Measurements from ENCODE around the gene TUBA4A. TPM values are rescaled to one million over a fixed set of nuclear protein-coding genes. Genes with fewer than 3 reads are reported as not detected.

TUBA4A gene
- polyA plus RNA-seq, 4 donors, result 31.7 to 39.1 (median 33.6) TPM

Other genes starting within 250 kb of the TUBA4A start
- under 1 TPM; 0.24 to 0.73 (median 0.34) TPM for gene CFAP65, start 212.4 kb downstream of the TUBA4A start, polyA plus RNA-seq (ENCODE audit: insufficient read length in 4 of 4)
- gene IHH, start 193.0 kb downstream of the TUBA4A start, polyA plus RNA-seq (ENCODE audit: insufficient read length in 4 of 4), result 1 to 10 TPM; 1.7 to 2.7 (median 1.8) TPM
- 10 to 100 TPM; 17.5 to 20.3 (median 19.8) TPM for gene NHEJ1, start 93.1 kb downstream of the TUBA4A start, polyA plus RNA-seq (ENCODE audit: insufficient read length in 4 of 4)
- gene SLC23A3, start 83.9 kb downstream of the TUBA4A start, polyA plus RNA-seq (ENCODE audit: insufficient read length in 4 of 4), result 10 to 100 TPM; 10.8 to 30.1 (median 20.6) TPM
- gene CNPPD1, start 77.0 kb downstream of the TUBA4A start, polyA plus RNA-seq (ENCODE audit: insufficient read length in 4 of 4), result 10 to 100 TPM; 61.9 to 75.0 (median 65.2) TPM
- 100 to 1,000 TPM; 106 to 125 (median 120) TPM for gene RETREG2, start 75.6 kb downstream of the TUBA4A start, polyA plus RNA-seq (ENCODE audit: insufficient read length in 4 of 4)
- gene ZFAND2B, start 47.1 kb downstream of the TUBA4A start, polyA plus RNA-seq (ENCODE audit: insufficient read length in 4 of 4), result 10 to 100 TPM; 34.0 to 51.5 (median 43.8) TPM
- 10 to 100 TPM; 34.8 to 50.4 (median 35.0) TPM for gene ABCB6, start 35.0 kb downstream of the TUBA4A start, polyA plus RNA-seq (ENCODE audit: insufficient read length in 4 of 4)
- 10 to 100 TPM; 39.7 to 46.4 (median 42.8) TPM for gene ATG9A, start 24.3 kb downstream of the TUBA4A start, polyA plus RNA-seq (ENCODE audit: insufficient read length in 4 of 4)
- 10 to 100 TPM; 36.0 to 86.5 (median 60.2) TPM for gene ANKZF1, start 24.1 kb downstream of the TUBA4A start, polyA plus RNA-seq (ENCODE audit: insufficient read length in 4 of 4)
- gene GLB1L, start 8.5 kb downstream of the TUBA4A start, polyA plus RNA-seq (ENCODE audit: insufficient read length in 4 of 4), result 10 to 100 TPM; 16.5 to 24.9 (median 24.1) TPM
- 10 to 100 TPM; 37.9 to 44.0 (median 41.0) TPM for gene STK16, start 8.4 kb downstream of the TUBA4A start, polyA plus RNA-seq (ENCODE audit: insufficient read length in 4 of 4)
- gene TUBA4B, start 675 bp downstream of the TUBA4A start, polyA plus RNA-seq (ENCODE audit: insufficient read length in 4 of 4), result under 1 TPM; 0.49 to 0.94 (median 0.86) TPM
- gene DNAJB2, start 25.4 kb upstream of the TUBA4A start, polyA plus RNA-seq (ENCODE audit: insufficient read length in 4 of 4), result 10 to 100 TPM; 68.5 to 91.1 (median 75.5) TPM
- under 1 TPM; 0.16 to 0.57 (median 0.22) TPM for gene PTPRN, start 55.5 kb upstream of the TUBA4A start, polyA plus RNA-seq (ENCODE audit: insufficient read length in 4 of 4)
- not detected for gene RESP18, start 78.8 kb upstream of the TUBA4A start, polyA plus RNA-seq (ENCODE audit: insufficient read length in 4 of 4)
- gene DNPEP, start 134.0 kb upstream of the TUBA4A start, polyA plus RNA-seq (ENCODE audit: insufficient read length in 4 of 4), result 10 to 100 TPM; 54.3 to 73.8 (median 69.2) TPM
- gene DES, start 164.5 kb upstream of the TUBA4A start, polyA plus RNA-seq (ENCODE audit: insufficient read length in 4 of 4), result 1 to 10 TPM; 7.4 to 9.3 (median 8.1) TPM
- gene SPEG, start 180.9 kb upstream of the TUBA4A start, polyA plus RNA-seq (ENCODE audit: insufficient read length in 4 of 4), result 10 to 100 TPM; 10.7 to 18.1 (median 14.7) TPM
- 10 to 100 TPM; 32.8 to 41.9 (median 37.8) TPM for gene GMPPA, start 245.0 kb upstream of the TUBA4A start, polyA plus RNA-seq (ENCODE audit: insufficient read length in 4 of 4)